Activated CD8-positive, alpha-beta memory T cell treated with anti-CD3 and anti-CD28 coated beads for 36 hours (primary cell): Measurements from ENCODE around the gene MAN1C1. TPM values are rescaled to one million over a fixed set of nuclear protein-coding genes. Genes with fewer than 3 reads are reported as not detected.
"Not testable (repeated sequence)": the region's sequence is repeated elsewhere in the genome, so short reads cannot be mapped to it uniquely, and the experiment has no call there.

Experiments used
- CTCF ChIA-PET: fragments of 350-600 bp; sonication (Branson Sonifier 250); formaldehyde crosslinking; loops from one replicate; lab custom pipeline; 2021; ENCODE audit warnings: antibody characterized with exemption; lab: Charles Lee
- POLR2A ChIA-PET: fragments of 350-600 bp; sonication (Branson Sonifier 250); formaldehyde crosslinking; loops from one replicate; lab custom pipeline; 2021; ENCODE audit warnings: antibody characterized with exemption; lab: Charles Lee
- total RNA-seq, 2 experiments: library from RNA; stranded (reverse); gene quantifications; one replicate each; pipeline ENCODE4 v1.2.3, GENCODE V29; 2021

Gene MAN1C1
- total RNA-seq, 2 experiments from 2014 or later, result 2.1 TPM

DNA sequence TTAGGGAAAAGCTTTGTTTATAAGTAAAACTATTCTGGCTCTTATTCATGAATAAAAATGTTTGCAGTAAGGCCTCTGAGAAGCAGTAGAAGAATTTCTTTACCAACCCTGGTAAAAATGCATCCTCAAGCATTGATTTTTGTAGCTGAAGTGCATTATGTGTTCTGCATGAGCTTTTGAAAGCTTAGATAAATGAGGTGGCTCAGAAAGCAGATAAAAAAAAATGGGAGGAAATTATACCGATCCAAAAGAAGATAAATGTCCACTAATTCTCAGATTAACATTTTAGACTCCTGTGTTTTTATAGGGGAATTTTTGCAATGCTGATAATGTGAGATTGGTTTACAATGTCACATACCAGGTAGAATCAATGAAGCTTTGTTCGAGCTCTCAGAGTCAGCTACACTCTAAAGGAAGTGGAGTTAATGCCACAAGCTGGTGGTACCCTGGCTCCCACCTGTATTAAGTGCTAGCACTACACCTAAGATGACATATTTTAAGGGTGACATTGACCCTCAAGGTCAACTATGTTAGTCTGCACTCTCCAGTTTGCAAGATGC lies 97.9 kb downstream of the MAN1C1 start:
- ChIA-PET POLR2A (no interaction called here), CTCF (no interaction called here)

DNA sequence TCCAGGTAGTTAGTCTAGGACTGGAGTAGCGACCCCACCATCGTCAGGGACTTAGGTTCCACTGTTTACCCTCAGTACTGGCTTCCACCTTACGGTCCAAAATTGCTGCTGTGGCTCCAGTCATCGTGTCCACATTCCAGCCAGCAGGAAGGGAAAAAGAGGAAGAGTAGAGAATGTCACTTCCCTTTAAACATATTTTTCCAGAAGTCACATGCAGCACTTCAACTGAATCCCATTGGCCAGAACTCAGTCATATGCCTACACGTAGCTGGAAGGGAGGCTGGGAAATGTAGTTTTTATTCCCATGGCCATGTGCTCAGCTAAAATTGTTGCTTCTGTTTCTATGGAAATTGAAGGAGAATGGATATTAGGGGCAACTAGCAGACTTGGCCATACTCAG lies 99.3 kb downstream of the MAN1C1 start:
- CTCF ChIA-PET, result interaction anchor here (0.7 kb wide), 1 partner anchor 1224 kb away, joined by 3 read pairs; no protein-coding TSS in a partner anchor
- POLR2A ChIA-PET, result no interaction called here

DNA sequence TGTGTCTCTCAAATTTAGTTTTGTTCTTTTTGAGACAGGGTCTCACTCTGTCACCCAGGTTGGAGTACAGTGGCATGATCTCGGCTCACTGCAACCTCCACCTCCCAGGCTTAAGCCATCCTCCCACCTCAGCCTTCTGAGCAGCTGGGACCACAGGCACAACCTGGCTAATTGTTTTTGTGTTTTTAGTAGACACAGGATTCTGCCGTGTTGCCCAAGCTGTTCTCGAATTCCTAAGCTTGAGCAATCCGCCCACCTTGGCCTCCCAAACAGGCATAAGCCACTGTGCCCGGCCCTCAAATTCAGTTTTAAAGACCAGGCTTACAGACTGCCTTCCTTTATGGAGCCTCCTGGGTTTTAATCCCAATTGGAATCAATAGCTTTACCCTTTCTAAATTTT lies 99.7 kb downstream of the MAN1C1 start:
- ChIA-PET POLR2A (no interaction called here), CTCF (no interaction called here)

GRCh38 chr1:25718732-25719131 lies 102.1 kb downstream of the MAN1C1 start:
- CTCF ChIA-PET, result no interaction called here
- POLR2A ChIA-PET, result interaction anchor here (0.6 kb wide), 1 partner anchor 278 kb away, joined by 3 read pairs; no protein-coding TSS in a partner anchor

DNA sequence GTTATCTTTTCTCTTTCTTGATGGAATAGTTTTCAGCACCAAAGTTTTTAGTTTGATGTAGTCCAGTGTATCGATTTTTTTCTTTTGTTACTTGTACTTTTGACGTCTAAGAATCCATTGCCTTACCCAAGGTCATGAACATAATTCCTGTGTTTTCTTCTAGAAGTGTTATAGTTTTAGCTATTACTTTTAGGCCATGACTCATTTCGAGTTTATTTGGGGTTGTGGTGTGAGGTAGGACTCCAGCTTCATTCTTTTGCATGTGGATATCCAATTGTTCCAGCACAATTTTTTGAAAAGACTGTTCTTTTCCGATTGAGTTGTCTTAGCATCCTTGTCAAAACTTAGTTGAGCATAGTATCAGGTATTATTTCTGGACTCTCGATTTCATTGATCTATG lies 104.0 kb downstream of the MAN1C1 start:
- ChIA-PET POLR2A (no interaction called here), CTCF (no interaction called here)

- CTCF ChIA-PET, result interaction anchor here (0.6 kb wide), 1 partner anchor 440 kb away, joined by 3 read pairs; no protein-coding TSS in a partner anchor
- POLR2A ChIA-PET, result no interaction called here
Measured at GRCh38 chr1:25723250-25723880, 106.8 kb downstream of the MAN1C1 start.

DNA sequence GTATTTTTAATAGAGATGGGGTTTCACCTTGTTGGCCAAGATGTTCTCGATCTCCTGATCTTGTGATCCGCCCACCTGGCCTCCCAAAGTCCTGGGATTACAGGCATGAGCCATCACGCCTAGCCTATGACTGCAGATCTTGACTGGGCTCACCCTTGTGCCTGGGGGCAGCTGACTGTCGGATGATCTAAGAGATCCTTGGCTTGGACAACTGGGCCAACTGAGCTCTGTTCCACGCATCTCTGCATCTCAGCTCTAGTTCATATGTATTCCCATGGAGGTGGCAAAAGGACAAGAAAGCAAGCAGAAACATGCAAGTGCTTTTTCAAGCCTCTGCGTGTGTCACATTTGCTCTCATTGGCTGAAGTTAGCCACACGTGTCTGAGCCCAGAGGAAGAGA lies 107.6 kb downstream of the MAN1C1 start:
- ChIA-PET CTCF (no interaction called here), POLR2A (no interaction called here)

- ChIA-PET POLR2A (no interaction called here), CTCF (no interaction called here)
Measured at GRCh38 chr1:25724966-25725365, 108.4 kb downstream of the MAN1C1 start.

- CTCF ChIA-PET, result no interaction called here
- POLR2A ChIA-PET, result no interaction called here
Measured at GRCh38 chr1:25725482-25725881, 108.9 kb downstream of the MAN1C1 start.

- CTCF ChIA-PET, result interaction anchor here (0.7 kb wide), 1 partner anchor 50 kb away, joined by 3 read pairs; no protein-coding TSS in a partner anchor
- POLR2A ChIA-PET, result no interaction called here
Measured at GRCh38 chr1:25727088-25727487, 110.5 kb downstream of the MAN1C1 start.

GRCh38 chr1:25727635-25728286 lies 111.2 kb downstream of the MAN1C1 start:
- POLR2A ChIA-PET, result no interaction called here
- CTCF ChIA-PET, result no interaction called here

GRCh38 chr1:25728301-25728935 lies 111.8 kb downstream of the MAN1C1 start:
- ChIA-PET POLR2A (no interaction called here), CTCF (no interaction called here)

- POLR2A ChIA-PET, result no interaction called here
- CTCF ChIA-PET, result no interaction called here
Measured at GRCh38 chr1:25729045-25729444, 112.5 kb downstream of the MAN1C1 start.

GRCh38 chr1:25729790-25730644 lies 113.4 kb downstream of the MAN1C1 start:
- CTCF ChIA-PET, result interaction anchor here (0.7 kb wide), 1 partner anchor 79 kb away, joined by 3 read pairs; no protein-coding TSS in a partner anchor
- POLR2A ChIA-PET, result interaction anchor here (0.5 to 0.7 kb wide), 2 partner anchors 45 to 291 kb away, joined by 3 to 4 read pairs; no protein-coding TSS in a partner anchor

DNA sequence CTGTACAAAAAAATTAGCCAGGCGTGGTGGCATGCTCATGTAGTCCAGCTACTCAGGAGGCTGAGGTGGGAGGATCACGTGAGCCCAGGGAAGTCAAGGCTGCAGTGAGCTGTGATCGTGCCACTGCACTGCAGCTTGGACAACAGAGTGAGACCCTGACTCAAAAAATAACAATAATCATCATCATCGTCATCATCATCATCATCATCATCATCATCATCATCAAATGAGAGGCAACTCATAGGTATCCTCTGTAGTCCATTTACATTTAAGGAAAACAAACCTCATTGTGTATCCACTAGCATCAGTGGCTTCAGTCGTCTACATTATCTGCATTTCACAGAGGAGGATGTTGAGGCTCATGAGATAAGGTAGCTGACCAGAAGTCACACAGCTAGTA lies 114.6 kb downstream of the MAN1C1 start:
- CTCF ChIA-PET, result no interaction called here
- POLR2A ChIA-PET, result no interaction called here

DNA sequence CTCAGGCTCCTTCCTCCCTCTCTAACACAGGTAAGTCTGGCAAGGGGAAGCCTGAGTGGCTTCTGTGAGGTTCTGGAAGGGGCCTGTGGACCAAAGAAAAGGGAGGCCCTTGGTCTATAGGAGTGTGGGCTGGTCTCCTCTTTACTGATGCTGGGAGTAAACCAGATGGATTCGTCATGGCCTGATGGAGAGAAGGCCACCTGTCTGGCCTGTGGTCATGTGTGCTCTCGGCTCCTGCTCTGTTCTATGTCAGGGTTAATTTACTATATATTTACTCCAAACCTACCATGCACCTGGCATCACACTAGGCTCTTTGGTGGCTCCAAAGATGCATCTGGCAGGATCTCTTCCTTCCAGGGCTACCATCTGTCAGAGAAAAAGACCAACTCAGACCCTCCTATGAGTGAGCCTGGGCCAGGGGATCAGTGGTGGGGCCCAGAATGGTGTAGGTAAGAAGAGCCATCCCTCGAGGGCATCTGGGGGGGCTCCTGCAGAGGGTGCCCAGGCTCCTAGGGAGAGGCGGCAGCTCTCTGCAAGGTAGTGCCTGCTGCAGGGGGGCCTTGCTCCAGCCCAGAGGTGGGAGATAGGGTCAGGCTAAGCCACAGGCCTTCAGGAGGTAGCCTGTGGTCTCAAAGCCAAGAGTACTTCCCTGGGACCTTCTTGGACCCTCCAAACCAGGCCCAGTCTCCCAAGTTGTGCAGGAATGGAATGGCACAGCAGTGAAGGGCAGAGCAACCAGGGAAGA lies 115.2 kb downstream of the MAN1C1 start:
- ChIA-PET POLR2A (no interaction called here), CTCF (no interaction called here)

DNA sequence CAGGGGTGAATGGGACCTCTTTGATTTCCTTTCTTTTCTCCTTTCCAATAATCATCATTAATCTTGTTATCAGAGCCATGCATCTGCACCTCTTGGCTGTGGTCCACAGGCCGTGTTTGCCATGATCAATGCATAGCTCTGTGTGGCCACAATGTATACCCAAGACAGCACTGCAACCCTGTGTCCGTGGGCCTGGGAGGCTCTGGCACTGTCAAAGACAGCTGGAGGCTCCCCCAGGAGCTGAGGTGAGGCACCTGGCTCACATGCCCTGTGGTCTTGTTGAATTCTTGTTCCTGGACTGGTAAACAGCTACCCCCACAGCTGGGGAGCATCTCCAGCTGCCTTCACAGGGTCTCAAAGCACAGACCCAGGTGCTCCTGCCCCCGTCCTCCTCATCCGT lies 116.2 kb downstream of the MAN1C1 start:
- CTCF ChIA-PET, result no interaction called here

GRCh38 chr1:25733271-25733670 lies 116.7 kb downstream of the MAN1C1 start:
- ChIA-PET POLR2A (no interaction called here), CTCF (no interaction called here)

More for the DNA sequence above, 116.2 kb downstream of the MAN1C1 start:
- POLR2A ChIA-PET, result no interaction called here

DNA sequence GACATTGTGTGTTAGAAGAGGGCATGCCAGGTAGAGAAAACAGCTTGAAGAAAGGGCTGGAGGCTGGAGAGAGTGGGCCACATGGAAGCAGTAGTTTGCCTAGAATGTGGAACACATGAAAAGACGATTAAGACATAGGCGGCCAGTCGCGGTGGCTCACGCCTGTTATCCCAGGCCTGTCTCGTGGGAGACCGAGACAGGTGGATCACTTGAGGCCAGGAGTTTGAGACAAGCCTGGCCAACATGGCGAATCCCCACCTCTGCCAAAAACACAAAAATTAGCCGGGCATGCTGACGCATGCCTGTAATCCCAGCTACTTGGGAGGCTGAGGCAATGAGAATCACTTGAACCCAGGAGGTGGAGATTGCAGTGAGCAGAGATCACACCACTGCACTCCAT lies 118.4 kb downstream of the MAN1C1 start:
- POLR2A ChIA-PET, CTCF ChIA-PET: not testable (repeated sequence)
